GM23248 (cell line): ENCODE measurements around the gene LPP.

Experiments used
- EZH2 ChIP-seq: fragments of 200-600 bp; sonication (generic); IDR thresholded peaks from 2 replicates; pipeline ENCODE4 v1.6.1; 2018; ENCODE audit warnings: antibody characterized with exemption, mild to moderate bottlenecking; ENCODE audit not compliant: insufficient read depth, poor library complexity, severe bottlenecking
- EZH2phosphoT487 ChIP-seq: fragments of 200-600 bp; sonication (generic); IDR thresholded peaks from 2 replicates; pipeline ENCODE4 v1.6.1; 2018; ENCODE audit warnings: antibody characterized with exemption, moderate library complexity, mild to moderate bottlenecking, low read depth; ENCODE audit not compliant: insufficient read depth

DNA sequence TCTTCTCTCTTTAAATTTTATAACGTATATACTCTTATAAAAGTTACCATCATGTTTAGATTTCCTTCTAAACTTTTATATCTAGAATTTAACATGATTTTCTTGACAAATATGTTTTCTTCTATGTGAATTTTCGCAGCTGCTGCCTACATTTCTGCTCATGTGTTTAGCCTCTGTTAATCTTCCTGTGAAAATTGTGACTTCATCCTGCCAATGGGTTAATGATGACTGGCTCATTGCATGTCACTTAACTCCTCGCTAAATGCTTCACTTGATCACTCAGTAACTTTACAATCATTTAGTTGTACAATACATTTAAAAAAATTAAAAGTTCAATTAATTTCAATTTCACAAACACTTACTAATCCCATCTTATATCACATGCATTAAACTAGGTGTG lies 178.1 kb downstream of the LPP start:
- TF ChIP-seq EZH2phosphoT487 (no peak), EZH2 (no peak)
